Fibroblast of the aortic adventitia (primary cell): ENCODE results near the gene EMC9. TPM values are rescaled to one million over a fixed set of nuclear protein-coding genes. Genes with fewer than 3 reads are reported as not detected.
A peak's percentile ranks its signal among the peaks of the same experiment; 100 is the strongest.

Experiments
- DNase-seq: peaks from one replicate; pipeline ENCODE4 v3.0.0-alpha.2; 2010; ENCODE audit warnings: low read depth
- H3K4me3 ChIP-seq: 2 replicates; pipeline ENCODE4 v1.5.1; 2011; ENCODE audit warnings: low read depth, mild to moderate bottlenecking, control low read depth, low read length, moderate library complexity
- CTCF ChIP-seq: IDR thresholded peaks from 2 replicates; pipeline ENCODE4 v1.5.1; 2011; ENCODE audit warnings: mild to moderate bottlenecking, low read length, control low read depth, inconsistent platforms; ENCODE audit not compliant: insufficient read depth
- total RNA-seq: library from RNA; depleted of rRNA; stranded (reverse); fragments of >200 nt; gene quantifications from 2 replicates; pipeline ENCODE4 v1.2.3, GENCODE V29; 2012; ENCODE audit warnings: low replicate concordance

EMC9 gene
- total RNA-seq, 1 donor, result 11.9 TPM

- no peak for TF ChIP-seq CTCF
- no peak for DNase-seq
- peak overlapping the region; percentile 91 for H3K4me3 ChIP-seq
These were observed 25.8 kb downstream of the EMC9 start for GRCh38 chr14:24115422-24116127.

- peak within 1 kb of the TSS; percentile 91 for H3K4me3 ChIP-seq
- peak; percentile 100 for DNase-seq
- TF ChIP-seq CTCF, result no peak
These were observed 26.6 kb downstream of the EMC9 start, which contains the start of the genes DCAF11 and NRL for GRCh38 chr14:24114532-24115421. Gene DCAF11, plus strand, starts transcription at chr14:24114777. Its CDS starts 818 bp downstream, at chr14:24115595. Gene NRL, minus strand, starts transcription at chr14:24114949. Its CDS starts 32,101 bp downstream, at chr14:24082848.

GRCh38 chr14:24113801-24114531, 27.4 kb downstream of the EMC9 start:
- peak overlapping the region; percentile 91 for H3K4me3 ChIP-seq
- TF ChIP-seq CTCF, result no peak

GRCh38 chr14:24113379-24113800, 28.0 kb downstream of the EMC9 start:
- DNase-seq, result no peak
- H3K4me3 ChIP-seq, result peak overlapping the region; percentile 91
- TF ChIP-seq CTCF, result no peak

More at GRCh38 chr14:24113801-24114531, 27.4 kb downstream of the EMC9 start:
- DNase-seq, result no peak

- no peak for TF ChIP-seq CTCF
- no peak overlapping the region for H3K4me3 ChIP-seq
- no peak for DNase-seq
These were observed 30.9 kb downstream of the EMC9 start for GRCh38 chr14:24110523-24110922.

GRCh38 chr14:24110060-24110459, 31.3 kb downstream of the EMC9 start:
- H3K4me3 ChIP-seq, result no peak overlapping the region
- no peak for DNase-seq
- TF ChIP-seq CTCF, result no peak
